NCI-H1436 treated with DMSO at 0.1 percent for 48 hours (cell line): ENCODE results near the gene RAX2.

Experiments used
- DNase-seq: peaks from one replicate; lab custom pipeline; 2025; lab: John Stamatoyannopoulos, UW

The RAX2 gene

DNA sequence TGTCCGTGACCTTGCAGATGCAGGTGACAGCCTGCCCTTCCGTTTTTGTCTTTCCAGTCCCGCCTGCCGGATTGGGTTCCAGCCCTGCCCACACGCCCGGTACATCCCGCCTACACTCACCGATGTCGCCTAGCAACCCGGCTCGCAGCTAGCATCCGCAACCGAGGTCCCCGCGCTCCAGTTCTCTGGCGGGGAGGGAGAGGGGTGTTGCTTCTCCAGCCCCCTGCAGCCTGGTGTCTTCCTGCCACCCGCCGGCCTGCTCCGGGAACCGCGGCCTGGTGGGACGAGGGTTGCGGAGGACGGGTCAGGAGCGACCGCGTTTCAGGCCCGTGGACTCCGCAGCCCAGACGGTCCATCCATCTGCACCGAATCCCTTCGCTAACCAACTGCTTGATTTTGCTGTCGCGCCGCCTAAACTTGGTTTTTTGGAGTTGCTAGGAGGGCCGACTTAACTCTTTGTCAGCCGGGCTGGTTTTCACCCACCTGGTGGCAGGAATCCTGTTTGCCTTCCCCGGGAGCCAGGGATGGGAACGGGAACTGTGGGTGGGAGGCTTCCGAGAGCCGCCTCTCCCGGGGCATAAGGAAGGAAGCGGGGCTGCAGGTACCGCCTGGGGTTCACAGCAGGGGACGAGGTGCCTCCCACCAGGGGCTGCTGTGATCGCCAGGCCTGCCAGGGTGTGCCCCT, 29.5 kb upstream of the RAX2 start:
- peak; percentile 40 for DNase-seq

GRCh38 chr19:3800996-3801395, 29.0 kb upstream of the RAX2 start:
- DNase-seq, result no peak

DNA sequence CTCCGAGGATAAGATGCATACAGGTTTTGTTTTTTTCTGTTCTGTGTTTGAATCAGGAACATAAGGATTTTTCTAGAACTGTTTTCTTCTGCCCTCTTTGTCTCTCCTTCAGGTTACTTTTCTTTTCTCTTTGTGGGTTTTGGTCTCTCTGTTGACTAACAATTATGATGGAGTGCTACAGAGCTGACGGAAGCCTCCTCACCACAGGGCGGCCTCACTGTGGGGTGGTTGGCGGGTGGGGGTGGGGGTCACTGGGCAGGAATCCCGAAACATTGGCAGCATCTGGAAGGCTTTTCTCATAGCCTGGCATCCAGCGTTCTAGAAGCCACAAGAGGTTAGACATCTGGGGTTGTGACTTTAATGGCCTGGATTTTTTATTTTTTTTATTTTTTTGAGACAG, 26.1 kb upstream of the RAX2 start:
- DNase-seq, result no peak

GRCh38 chr19:3796358-3796757, 24.3 kb upstream of the RAX2 start:
- DNase-seq, result no peak

GRCh38 chr19:3793799-3794198, 21.8 kb upstream of the RAX2 start:
- no peak for DNase-seq

GRCh38 chr19:3792114-3792513, 20.1 kb upstream of the RAX2 start:
- no peak for DNase-seq

- no peak for DNase-seq
Observed at GRCh38 chr19:3790941-3791340, 18.9 kb upstream of the RAX2 start.

DNA sequence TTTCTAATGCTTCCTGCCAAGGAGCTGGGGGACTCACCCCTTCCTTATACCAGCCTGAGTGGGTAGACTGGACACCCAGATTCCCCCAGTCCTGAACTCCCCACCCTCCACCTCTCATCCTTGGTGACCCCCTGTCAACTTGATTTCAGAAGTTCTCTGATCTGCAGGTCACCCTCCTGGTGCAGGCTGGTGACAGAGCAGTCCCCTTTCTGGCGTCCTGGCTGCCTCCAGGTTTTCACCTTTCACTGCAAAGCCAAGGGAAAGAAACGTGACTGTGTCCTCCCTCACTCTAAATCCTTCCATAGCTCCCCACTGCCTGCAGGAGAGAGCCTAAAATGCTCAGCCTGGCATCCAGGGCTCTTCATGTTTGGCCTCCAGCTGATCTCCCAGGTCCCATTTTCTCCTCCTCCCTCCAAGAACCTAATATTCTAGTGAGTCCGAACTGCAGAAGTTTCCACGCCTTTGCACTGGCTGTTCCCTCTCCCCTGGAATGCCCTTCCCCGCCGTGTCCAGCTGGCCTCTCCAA, 18.2 kb upstream of the RAX2 start:
- DNase-seq, result no peak

DNA sequence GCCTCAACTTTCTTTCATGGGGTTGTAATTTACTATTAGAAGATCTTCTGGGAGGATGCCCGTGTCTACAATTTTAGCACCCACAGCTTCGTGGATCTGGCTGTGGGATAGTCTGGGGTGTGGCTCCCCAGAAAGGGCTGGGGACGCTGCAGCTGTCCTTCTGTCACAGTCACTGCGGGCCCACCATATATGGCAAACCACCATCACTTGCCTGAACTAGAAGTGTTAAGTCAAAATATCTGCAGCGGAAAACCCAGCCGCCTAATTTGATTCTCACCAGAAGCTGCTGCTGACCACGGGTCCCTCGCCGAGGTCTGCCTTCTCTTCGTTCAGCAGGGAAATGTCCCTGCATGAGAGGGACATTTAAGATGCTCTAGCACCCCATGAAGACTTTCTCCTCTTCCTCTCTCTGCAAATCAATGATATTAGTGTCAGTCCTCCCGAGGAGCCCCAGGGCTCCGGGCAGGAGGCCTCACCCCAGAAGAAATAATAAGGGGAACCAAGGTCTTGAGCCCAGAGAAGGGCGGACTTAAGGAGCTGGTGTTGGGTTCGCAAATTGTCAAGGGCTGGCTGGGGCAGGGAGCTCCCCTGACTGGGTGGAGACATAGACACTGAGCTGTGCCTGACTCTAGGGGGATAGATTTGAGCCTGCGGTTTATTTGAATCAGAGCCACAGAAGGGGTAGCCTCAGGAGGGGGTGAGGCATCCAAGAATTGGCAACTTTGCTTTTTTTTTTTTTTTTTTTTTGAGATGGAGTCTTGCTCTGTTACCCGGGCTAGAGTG, 17.2 kb upstream of the RAX2 start:
- DNase-seq, result no peak

GRCh38 chr19:3785938-3786824, 14.2 kb upstream of the RAX2 start, which contains the start of gene MATK:
Gene MATK (minus strand): TSS chr19:3786381. CDS start chr19:3785135, 1,246 bp downstream.
- no peak for DNase-seq

GRCh38 chr19:3785451-3785937, 13.5 kb upstream of the RAX2 start:
- DNase-seq, result no peak

GRCh38 chr19:3784607-3785450, 12.8 kb upstream of the RAX2 start:
- DNase-seq, result no peak

- DNase-seq, result no peak
Observed at GRCh38 chr19:3783660-3784584, 11.9 kb upstream of the RAX2 start.

GRCh38 chr19:3782903-3783302, 10.9 kb upstream of the RAX2 start:
- DNase-seq, result no peak

- no peak for DNase-seq
Observed at GRCh38 chr19:3782330-3782729, 10.3 kb upstream of the RAX2 start.

GRCh38 chr19:3781603-3782002, 9.6 kb upstream of the RAX2 start:
- DNase-seq, result no peak

- DNase-seq, result no peak
Observed at GRCh38 chr19:3780786-3781304, 8.8 kb upstream of the RAX2 start.

GRCh38 chr19:3778899-3779723, 7.1 kb upstream of the RAX2 start:
- DNase-seq, result no peak
